NB4 (cell line): Measurements from ENCODE around the gene SNTG2.

Experiments
- POLR2A ChIP-seq: IDR thresholded peaks from 2 replicates; pipeline ENCODE4 v1.6.1; 2011; ENCODE audit warnings: mild to moderate bottlenecking; ENCODE audit not compliant: insufficient read length; ENCODE audit errors: extremely low read depth
- TF ChIP-seq, protein P1 (sequence below): IDR thresholded peaks from one replicate; pipeline ENCODE4 v1.5.1; 2012; ENCODE audit warnings: low read depth, low read length
- TF ChIP-seq, protein P2 (sequence below): IDR thresholded peaks from 2 replicates; pipeline ENCODE4 v1.6.1; 2011; ENCODE audit warnings: low read depth, low read length

DNA sequence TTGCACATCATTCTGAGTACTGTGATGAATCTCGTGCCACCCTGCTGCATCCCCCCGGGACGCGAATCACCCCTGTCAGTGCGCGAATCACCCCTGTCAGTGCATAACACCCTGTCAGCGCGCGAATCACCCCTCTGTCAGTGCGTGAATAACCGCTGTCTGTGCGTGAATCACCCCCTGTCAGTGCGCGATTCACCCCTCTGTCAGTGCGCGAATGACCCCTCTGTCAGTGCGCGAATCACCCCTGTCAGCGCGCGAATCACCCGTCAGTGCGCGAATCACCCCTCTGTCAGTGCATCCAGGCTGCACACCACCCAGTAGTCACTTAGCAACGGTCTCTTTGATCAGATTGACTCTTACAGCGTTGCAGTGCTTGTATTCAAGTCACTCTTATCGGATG, 328.2 kb downstream of the SNTG2 start:
- TF ChIP-seq, protein P1, sequence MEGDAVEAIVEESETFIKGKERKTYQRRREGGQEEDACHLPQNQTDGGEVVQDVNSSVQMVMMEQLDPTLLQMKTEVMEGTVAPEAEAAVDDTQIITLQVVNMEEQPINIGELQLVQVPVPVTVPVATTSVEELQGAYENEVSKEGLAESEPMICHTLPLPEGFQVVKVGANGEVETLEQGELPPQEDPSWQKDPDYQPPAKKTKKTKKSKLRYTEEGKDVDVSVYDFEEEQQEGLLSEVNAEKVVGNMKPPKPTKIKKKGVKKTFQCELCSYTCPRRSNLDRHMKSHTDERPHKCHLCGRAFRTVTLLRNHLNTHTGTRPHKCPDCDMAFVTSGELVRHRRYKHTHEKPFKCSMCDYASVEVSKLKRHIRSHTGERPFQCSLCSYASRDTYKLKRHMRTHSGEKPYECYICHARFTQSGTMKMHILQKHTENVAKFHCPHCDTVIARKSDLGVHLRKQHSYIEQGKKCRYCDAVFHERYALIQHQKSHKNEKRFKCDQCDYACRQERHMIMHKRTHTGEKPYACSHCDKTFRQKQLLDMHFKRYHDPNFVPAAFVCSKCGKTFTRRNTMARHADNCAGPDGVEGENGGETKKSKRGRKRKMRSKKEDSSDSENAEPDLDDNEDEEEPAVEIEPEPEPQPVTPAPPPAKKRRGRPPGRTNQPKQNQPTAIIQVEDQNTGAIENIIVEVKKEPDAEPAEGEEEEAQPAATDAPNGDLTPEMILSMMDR: no peak
- TF ChIP-seq POLR2A: no peak
- TF ChIP-seq, protein P2, sequence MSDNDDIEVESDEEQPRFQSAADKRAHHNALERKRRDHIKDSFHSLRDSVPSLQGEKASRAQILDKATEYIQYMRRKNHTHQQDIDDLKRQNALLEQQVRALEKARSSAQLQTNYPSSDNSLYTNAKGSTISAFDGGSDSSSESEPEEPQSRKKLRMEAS: no peak
